MCF 10A (cell line): Measurements from ENCODE around the gene OSBPL7. TPM values are rescaled to one million over a fixed set of nuclear protein-coding genes. Genes with fewer than 3 reads are reported as not detected.

Experiments used
- BruUV-seq: library from RNA; stranded (reverse); fragments of 400-500 nt; replicated peaks from 2 replicates; lab custom pipeline; 2021; lab: Mats Ljungman, UMichigan
- CTCF ChIA-PET: fragments of 300-600 bp; sonication (Branson Sonifier 250); formaldehyde crosslinking; extraction: SDS; loops from one replicate; lab custom pipeline; 2021; ENCODE audit warnings: antibody characterized with exemption, inconsistent platforms; lab: Yijun Ruan, JAX
- POLR2A ChIA-PET: fragments of 300-600, 350-650 bp; sonication (Branson Sonifier 250); formaldehyde crosslinking; extraction: SDS; loops from one replicate; lab custom pipeline; 2020; ENCODE audit warnings: antibody characterized with exemption, inconsistent platforms; lab: Yijun Ruan, JAX
- DNase-seq: peaks from one replicate; pipeline ENCODE4 v3.0.0-alpha.2; 2018; ENCODE audit not compliant: unreplicated experiment
- H3K27ac Mint-ChIP-seq: one replicate; pipeline ENCODE4 v1.8.0; 2022; ENCODE audit warnings: mild to moderate bottlenecking, low read depth, mixed read lengths; ENCODE audit not compliant: unreplicated experiment
- H3K27me3 Mint-ChIP-seq: one replicate; pipeline ENCODE4 v1.8.0; 2022; ENCODE audit warnings: mixed read lengths; ENCODE audit not compliant: insufficient read depth, unreplicated experiment
- H3K36me3 Mint-ChIP-seq: one replicate; pipeline ENCODE4 v1.8.0; 2022; ENCODE audit warnings: mild to moderate bottlenecking, moderate library complexity, mixed read lengths; ENCODE audit not compliant: insufficient read depth, unreplicated experiment
- H3K4me1 Mint-ChIP-seq: one replicate; pipeline ENCODE4 v1.8.0; 2022; ENCODE audit warnings: mixed read lengths; ENCODE audit not compliant: insufficient read depth, unreplicated experiment
- H3K4me3 Mint-ChIP-seq: one replicate; pipeline ENCODE4 v1.8.0; 2022; ENCODE audit warnings: mild to moderate bottlenecking, moderate library complexity, mixed read lengths; ENCODE audit not compliant: unreplicated experiment
- H3K9me3 Mint-ChIP-seq: one replicate; pipeline ENCODE4 v1.8.0; 2022; ENCODE audit warnings: mixed read lengths; ENCODE audit not compliant: unreplicated experiment
- intact Hi-C: fragments of 100-400 bp; cut with micrococcal nuclease; formaldehyde crosslinking; loops from 2 replicates; pipeline ENCODE4 v1.14.1; 2022
- total RNA-seq: library from RNA; stranded (reverse); gene quantifications from 2 replicates; pipeline ENCODE4 v1.2.3, GENCODE V29; 2022
- TF ChIP-seq, protein P1 (sequence below): fragments of 200-600 bp; IDR thresholded peaks from one replicate; pipeline ENCODE4 v1.8.0; 2022; ENCODE audit warnings: antibody characterized with exemption, mild to moderate bottlenecking; ENCODE audit not compliant: unreplicated experiment

The OSBPL7 gene
- total RNA-seq, 1 experiment from 2014 or later, result 4.7 TPM

DNA sequence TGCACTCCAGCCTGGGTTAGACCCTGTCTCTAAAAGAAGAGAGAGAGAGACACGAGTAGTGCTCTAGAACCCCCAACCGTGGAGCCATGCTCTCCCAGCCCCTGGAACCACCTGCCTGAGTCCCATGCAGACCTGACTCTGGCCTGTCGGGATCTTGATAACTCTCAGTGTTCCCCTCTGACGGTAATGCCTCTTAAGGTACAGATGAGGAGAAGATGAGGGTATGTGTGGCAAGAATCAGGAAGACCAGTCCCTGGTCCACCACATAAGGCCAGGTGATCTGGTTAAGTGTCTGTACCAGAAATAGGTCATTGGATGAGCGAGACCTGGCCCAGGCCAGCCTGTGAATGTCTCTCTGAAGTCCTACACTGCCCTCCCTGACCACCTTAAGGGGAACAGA, 18.4 kb downstream of the OSBPL7 start:
- Mint-ChIP-seq H3K27ac (no peak overlapping the region), H3K27me3 (peaks cover under 1% of the 10 kb centered on the region), H3K4me3 (no peak overlapping the region), H3K4me1 (no peaks in the 10 kb centered on the region), H3K9me3 (no peaks in the 10 kb centered on the region), H3K36me3 (no peaks in the 10 kb centered on the region)
- no peak for DNase-seq
- CTCF ChIA-PET, result interaction anchor here (0.7 to 3.1 kb wide), 5 partner anchors 18 to 141 kb away, joined by 3 to 33 read pairs (median 5); partner anchors contain the start of gene OSBPL7
- POLR2A ChIA-PET, result interaction anchor here (0.7 to 1.0 kb wide), 2 partner anchors 18 to 102 kb away, joined by 3 to 4 read pairs; partner anchors contain the start of gene OSBPL7
- TF ChIP-seq, protein P1, sequence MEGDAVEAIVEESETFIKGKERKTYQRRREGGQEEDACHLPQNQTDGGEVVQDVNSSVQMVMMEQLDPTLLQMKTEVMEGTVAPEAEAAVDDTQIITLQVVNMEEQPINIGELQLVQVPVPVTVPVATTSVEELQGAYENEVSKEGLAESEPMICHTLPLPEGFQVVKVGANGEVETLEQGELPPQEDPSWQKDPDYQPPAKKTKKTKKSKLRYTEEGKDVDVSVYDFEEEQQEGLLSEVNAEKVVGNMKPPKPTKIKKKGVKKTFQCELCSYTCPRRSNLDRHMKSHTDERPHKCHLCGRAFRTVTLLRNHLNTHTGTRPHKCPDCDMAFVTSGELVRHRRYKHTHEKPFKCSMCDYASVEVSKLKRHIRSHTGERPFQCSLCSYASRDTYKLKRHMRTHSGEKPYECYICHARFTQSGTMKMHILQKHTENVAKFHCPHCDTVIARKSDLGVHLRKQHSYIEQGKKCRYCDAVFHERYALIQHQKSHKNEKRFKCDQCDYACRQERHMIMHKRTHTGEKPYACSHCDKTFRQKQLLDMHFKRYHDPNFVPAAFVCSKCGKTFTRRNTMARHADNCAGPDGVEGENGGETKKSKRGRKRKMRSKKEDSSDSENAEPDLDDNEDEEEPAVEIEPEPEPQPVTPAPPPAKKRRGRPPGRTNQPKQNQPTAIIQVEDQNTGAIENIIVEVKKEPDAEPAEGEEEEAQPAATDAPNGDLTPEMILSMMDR, result no peak
- intact Hi-C loops, result no loop called here
- no TSS peak for BruUV-seq

DNA sequence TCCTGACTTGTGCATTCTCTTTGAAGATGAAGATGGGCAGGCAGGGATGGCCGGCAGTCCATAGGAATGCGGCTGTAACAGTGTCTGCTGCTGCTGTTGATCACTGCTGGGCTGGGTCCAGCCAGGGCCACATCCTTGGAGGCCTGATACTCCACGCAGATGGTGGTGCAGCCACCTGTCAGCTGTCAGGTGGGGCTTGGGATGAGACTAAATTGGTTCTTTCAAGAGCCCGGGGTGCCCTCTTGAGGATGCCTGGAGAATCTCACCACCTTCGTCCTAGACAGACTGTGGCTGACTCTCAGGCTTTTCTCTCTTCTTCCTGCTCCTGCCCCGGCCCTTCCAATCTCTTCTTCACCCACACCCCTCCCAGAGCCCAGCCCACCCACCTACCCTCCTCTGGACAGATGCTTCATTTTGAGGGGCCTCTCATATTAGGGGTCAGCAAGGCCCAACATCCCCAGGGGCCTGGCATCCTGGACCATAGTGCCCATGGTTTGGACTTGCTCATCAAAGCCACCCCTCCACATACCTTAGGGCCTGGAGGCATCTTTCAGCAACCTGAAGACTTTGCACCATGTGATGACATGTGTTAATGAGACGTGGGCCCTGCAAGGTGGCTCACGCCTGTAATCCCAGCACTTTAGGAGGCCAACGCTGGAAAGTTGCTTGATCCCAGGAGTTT, 19.1 kb downstream of the OSBPL7 start:
- Mint-ChIP-seq H3K27me3 (peaks cover 8% of the 10 kb centered on the region), H3K9me3 (no peaks in the 10 kb centered on the region), H3K27ac (no peak overlapping the region), H3K4me3 (no peak overlapping the region), H3K4me1 (no peaks in the 10 kb centered on the region), H3K36me3 (no peaks in the 10 kb centered on the region)
- TF ChIP-seq, protein P1, result peak; percentile 70
- BruUV-seq, result no TSS peak
- POLR2A ChIA-PET, result interaction anchor here (0.7 to 1.4 kb wide), 2 partner anchors 73 to 137 kb away, joined by 3 read pairs; no protein-coding TSS in a partner anchor
- intact Hi-C loops, result loop anchor here (1.0 kb wide), 2 partner anchors 26 to 104 kb away; no protein-coding TSS in a partner anchor
- CTCF ChIA-PET, result interaction anchor here (0.6 to 3.1 kb wide), 14 partner anchors 13 to 168 kb away, joined by 3 to 33 read pairs (median 4); partner anchors contain the start of genes CDK5RAP3 and OSBPL7
- peak; percentile 67 for DNase-seq

DNA sequence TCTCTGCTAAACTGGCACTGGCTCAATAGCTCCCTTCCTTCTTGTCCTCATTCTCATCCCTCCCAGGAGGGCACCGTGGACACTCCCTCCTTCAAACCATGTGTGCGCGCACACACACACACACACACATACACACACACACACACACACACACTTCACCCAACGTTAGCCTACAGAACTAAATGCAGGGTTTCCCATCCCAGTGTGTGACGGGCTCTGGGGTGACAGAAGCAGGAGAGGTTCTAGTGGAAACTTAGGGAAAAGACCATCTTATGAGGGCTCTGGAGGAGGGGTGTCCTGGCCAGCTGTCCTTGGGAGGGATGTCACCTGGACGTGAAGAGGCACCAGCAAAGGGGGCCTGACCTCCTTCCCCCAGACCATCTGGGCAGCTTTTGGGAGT, 19.7 kb downstream of the OSBPL7 start:
- intact Hi-C loops, result loop anchor here (1.0 kb wide), 2 partner anchors 26 to 104 kb away; no protein-coding TSS in a partner anchor
- ChIA-PET CTCF (interaction anchor here (0.6 to 3.1 kb wide), 18 partner anchors 9 to 216 kb away, joined by 3 to 33 read pairs (median 4); partner anchors contain the start of gene OSBPL7), POLR2A (interaction anchor here (0.7 to 1.4 kb wide), 2 partner anchors 72 to 137 kb away, joined by 3 read pairs; no protein-coding TSS in a partner anchor)
- Mint-ChIP-seq H3K27me3 (peaks cover 14% of the 10 kb centered on the region), H3K4me3 (no peak overlapping the region), H3K9me3 (no peaks in the 10 kb centered on the region), H3K27ac (no peak overlapping the region), H3K36me3 (no peaks in the 10 kb centered on the region), H3K4me1 (no peaks in the 10 kb centered on the region)
- BruUV-seq, result no TSS peak
- TF ChIP-seq, protein P1, result no peak
- DNase-seq, result no peak

DNA sequence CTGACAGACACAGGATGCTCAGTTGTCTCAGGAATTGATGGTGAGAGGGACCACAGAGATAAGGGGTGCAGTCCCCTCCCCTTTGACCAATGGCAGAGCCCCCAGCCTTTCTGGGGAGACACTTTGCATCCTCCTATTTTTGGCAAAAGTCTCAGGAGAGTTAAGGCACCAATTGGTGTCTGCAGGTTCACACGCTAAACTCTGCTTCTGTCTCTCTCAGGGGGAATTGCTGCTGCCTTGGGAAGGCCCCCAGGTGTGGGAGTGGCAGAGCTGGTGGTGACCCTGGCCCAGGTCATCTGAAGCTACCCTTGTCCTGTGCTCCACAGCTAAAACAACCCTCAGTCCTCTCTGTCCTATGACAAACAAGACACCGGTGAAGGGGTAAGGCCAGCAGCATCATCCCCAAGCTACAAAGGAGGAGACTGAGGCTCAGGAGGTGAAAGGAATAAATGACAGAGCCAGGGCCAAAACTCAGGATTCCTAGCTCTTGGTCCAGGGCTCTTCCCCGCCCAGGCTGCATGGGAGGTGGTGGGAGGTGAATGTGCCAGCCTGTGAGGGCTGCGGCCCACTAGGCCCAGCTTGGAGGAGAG, 20.3 kb downstream of the OSBPL7 start:
- Mint-ChIP-seq H3K4me1 (no peaks in the 10 kb centered on the region), H3K4me3 (no peak overlapping the region), H3K36me3 (no peaks in the 10 kb centered on the region), H3K9me3 (no peaks in the 10 kb centered on the region), H3K27me3 (peaks cover 20% of the 10 kb centered on the region), H3K27ac (no peak overlapping the region)
- ChIA-PET CTCF (interaction anchor here (0.6 to 3.1 kb wide), 17 partner anchors 8 to 217 kb away, joined by 3 to 33 read pairs (median 4); partner anchors contain the start of gene OSBPL7), POLR2A (interaction anchor here (1.4 kb wide), 1 partner anchor 136 kb away, joined by 3 read pairs; no protein-coding TSS in a partner anchor)
- no TSS peak for BruUV-seq
- TF ChIP-seq, protein P1, result no peak
- no peak for DNase-seq
- intact Hi-C loops, result no loop called here
